ENCODE results near the gene DCBLD2.

GRCh38 chr3:98777801-98778220 is 123.7 kb downstream of the DCBLD2 start:
- TF ChIP-seq POLR2A (IDR thresholded peaks at IDR 0.05; ENCODE audit: low read length) (no peak), GATA1 (IDR thresholded peaks at IDR 0.05; ENCODE audit: low read depth, low read length) (no peak)

All from erythroblast (primary cell).